Ovary (tissue), 3 donors: ENCODE data around the gene ALCAM.

Experiments used
- EP300 ChIP-seq: sonication (generic); formaldehyde crosslinking; IDR thresholded peaks from one replicate; pipeline ENCODE4 v1.6.1; 2017; ENCODE audit warnings: antibody characterized with exemption
- POLR2A ChIP-seq: fragments of 450-650 bp; IDR thresholded peaks from one replicate; pipeline ENCODE4 v1.6.1; 2017; ENCODE audit warnings: antibody characterized with exemption, mild to moderate bottlenecking, moderate library complexity
- TF ChIP-seq, protein P1 (sequence below), 3 donors: fragments of 450-650 bp in 2 of 3; fragments of 200-600 bp in 1 of 3; IDR thresholded peaks; one replicate each; pipeline versions ENCODE4 v1.5.1 to v1.8.0; 2016 to 2022; ENCODE audit warnings: antibody characterized with exemption in 3 of 3, mild to moderate bottlenecking in 1 of 3
- donor health status: DM: no; HTN: no; CAD: no.

DNA sequence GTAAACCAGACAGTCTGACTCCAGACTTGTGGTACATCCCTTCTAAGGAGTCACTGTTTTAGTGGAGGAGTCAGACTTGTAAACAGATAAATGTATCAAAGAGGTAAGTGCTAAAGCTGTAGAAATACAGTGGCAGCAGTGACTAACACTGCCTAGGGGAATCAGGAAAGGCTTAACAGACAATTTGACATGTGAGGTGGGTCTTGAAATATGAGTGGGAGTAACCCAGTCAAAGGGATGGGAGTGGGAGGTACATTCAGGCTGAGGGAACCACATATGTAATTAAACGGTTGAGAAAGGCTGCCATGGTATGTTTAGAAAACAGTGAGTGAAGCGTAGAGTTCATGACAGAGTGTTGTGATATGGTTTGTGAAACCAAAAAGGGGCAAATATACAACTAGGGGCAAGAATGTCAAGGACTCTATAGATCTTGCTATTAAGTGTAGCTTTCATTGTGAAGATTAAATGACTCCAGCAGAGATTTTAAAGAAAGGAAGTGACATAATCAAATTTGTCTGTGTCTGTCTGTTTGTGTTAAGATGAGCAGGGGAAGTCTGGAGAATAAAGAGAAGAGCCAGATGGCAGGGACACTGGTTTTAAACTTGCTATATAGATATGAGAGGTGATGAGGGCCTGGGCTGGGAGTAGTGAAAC lies 11.2 kb upstream of the ALCAM start:
- TF ChIP-seq, protein P1, sequence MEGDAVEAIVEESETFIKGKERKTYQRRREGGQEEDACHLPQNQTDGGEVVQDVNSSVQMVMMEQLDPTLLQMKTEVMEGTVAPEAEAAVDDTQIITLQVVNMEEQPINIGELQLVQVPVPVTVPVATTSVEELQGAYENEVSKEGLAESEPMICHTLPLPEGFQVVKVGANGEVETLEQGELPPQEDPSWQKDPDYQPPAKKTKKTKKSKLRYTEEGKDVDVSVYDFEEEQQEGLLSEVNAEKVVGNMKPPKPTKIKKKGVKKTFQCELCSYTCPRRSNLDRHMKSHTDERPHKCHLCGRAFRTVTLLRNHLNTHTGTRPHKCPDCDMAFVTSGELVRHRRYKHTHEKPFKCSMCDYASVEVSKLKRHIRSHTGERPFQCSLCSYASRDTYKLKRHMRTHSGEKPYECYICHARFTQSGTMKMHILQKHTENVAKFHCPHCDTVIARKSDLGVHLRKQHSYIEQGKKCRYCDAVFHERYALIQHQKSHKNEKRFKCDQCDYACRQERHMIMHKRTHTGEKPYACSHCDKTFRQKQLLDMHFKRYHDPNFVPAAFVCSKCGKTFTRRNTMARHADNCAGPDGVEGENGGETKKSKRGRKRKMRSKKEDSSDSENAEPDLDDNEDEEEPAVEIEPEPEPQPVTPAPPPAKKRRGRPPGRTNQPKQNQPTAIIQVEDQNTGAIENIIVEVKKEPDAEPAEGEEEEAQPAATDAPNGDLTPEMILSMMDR (IDR thresholded peaks at IDR 0.05) = no peak
- no peak for TF ChIP-seq POLR2A
- TF ChIP-seq EP300 = no peak
